Measurements from ENCODE around the gene PCSK5. TPM values are rescaled to one million over a fixed set of nuclear protein-coding genes. Genes with fewer than 3 reads are reported as not detected.
"Not testable (repeated sequence)": the region's sequence is repeated elsewhere in the genome, so short reads cannot be mapped to it uniquely, and the experiment has no call there.

PCSK5 gene
- total RNA-seq, 1 experiment from 2014 or later = 18.6 TPM

GRCh38 chr9:75896193-75896592, 5.7 kb downstream of the PCSK5 start:
- H3K9me3 ChIP-seq (replicated peaks) = 0 out of 2 replicates have a peak, but pooled peaks cover 3% of the 10 kb centered on the region
- H3K36me3 ChIP-seq = no peaks in the 10 kb centered on the region; the same call in 1 of the 2 replicates
- no peaks in the 10 kb centered on the region for H3K27me3 ChIP-seq
- no peak for DNase-seq
- H3K27ac ChIP-seq = no peak overlapping the region
- no peak overlapping the region for H3K4me3 ChIP-seq
- H3K4me1 ChIP-seq = 0 out of 2 replicates have a peak, but pooled peaks cover 5% of the 10 kb centered on the region

- H3K4me1 ChIP-seq = peaks cover 11% of the 10 kb centered on the region
- not testable (repeated sequence) for DNase-seq; H3K27me3 ChIP-seq; H3K4me3 ChIP-seq; H3K36me3 ChIP-seq; H3K9me3 ChIP-seq (replicated peaks); H3K27ac ChIP-seq
Measured at GRCh38 chr9:75900893-75901524, 10.5 kb downstream of the PCSK5 start.

- Histone ChIP-seq H3K9me3 (replicated peaks) (0 out of 2 replicates have a peak, but pooled peaks cover 3% of the 10 kb centered on the region), H3K36me3 (no peaks in the 10 kb centered on the region), H3K27ac (peak overlapping the region; percentile 73), H3K4me1 (peaks cover 18% of the 10 kb centered on the region), H3K4me3 (peak overlapping the region; percentile 12; the same call in 1 of the 2 replicates), H3K27me3 (no peaks in the 10 kb centered on the region)
- peak; percentile 70 to 75 for DNase-seq
Measured at GRCh38 chr9:75903785-75904360, 13.4 kb downstream of the PCSK5 start.

- Histone ChIP-seq H3K4me3 (no peak overlapping the region), H3K9me3 (replicated peaks) (0 out of 2 replicates have a peak, but pooled peaks cover 3% of the 10 kb centered on the region), H3K36me3 (no peaks in the 10 kb centered on the region), H3K4me1 (peaks cover 18% of the 10 kb centered on the region), H3K27me3 (no peaks in the 10 kb centered on the region), H3K27ac (peak overlapping the region; percentile 73)
- DNase-seq = no peak
Measured at GRCh38 chr9:75904364-75904763, 13.9 kb downstream of the PCSK5 start.

- Histone ChIP-seq H3K27ac (no peak overlapping the region), H3K27me3 (no peaks in the 10 kb centered on the region), H3K9me3 (replicated peaks) (no peaks in the 10 kb centered on the region), H3K4me3 (no peak overlapping the region), H3K36me3 (no peaks in the 10 kb centered on the region), H3K4me1 (peaks cover 18% of the 10 kb centered on the region)
- DNase-seq = peak in 1 of 2 experiments; percentile 44
Measured at GRCh38 chr9:75906531-75906930, 16.1 kb downstream of the PCSK5 start.

- DNase-seq = no peak
- peaks cover 18% of the 10 kb centered on the region for H3K4me1 ChIP-seq
- no peaks in the 10 kb centered on the region for H3K9me3 ChIP-seq (replicated peaks)
- no peaks in the 10 kb centered on the region for H3K27me3 ChIP-seq
- H3K36me3 ChIP-seq = no peaks in the 10 kb centered on the region
- no peak overlapping the region for H3K4me3 ChIP-seq
- no peak overlapping the region for H3K27ac ChIP-seq
Measured at GRCh38 chr9:75907329-75907728, 16.9 kb downstream of the PCSK5 start.

GRCh38 chr9:75907923-75908322, 17.4 kb downstream of the PCSK5 start:
- H3K27me3 ChIP-seq = no peaks in the 10 kb centered on the region
- no peaks in the 10 kb centered on the region for H3K36me3 ChIP-seq
- no peak overlapping the region for H3K4me3 ChIP-seq
- no peak for DNase-seq
- H3K4me1 ChIP-seq = peaks cover 18% of the 10 kb centered on the region
- no peak overlapping the region for H3K27ac ChIP-seq
- no peaks in the 10 kb centered on the region for H3K9me3 ChIP-seq (replicated peaks)

GRCh38 chr9:75909776-75910175, 19.3 kb downstream of the PCSK5 start:
- Histone ChIP-seq H3K36me3 (no peaks in the 10 kb centered on the region), H3K4me3 (no peak overlapping the region), H3K27me3 (no peaks in the 10 kb centered on the region), H3K27ac (no peak overlapping the region), H3K4me1 (peaks cover 7% of the 10 kb centered on the region; the same call in 1 of the 2 replicates), H3K9me3 (replicated peaks) (no peaks in the 10 kb centered on the region)
- peak; percentile 44 to 61 for DNase-seq

GRCh38 chr9:75910731-75911130, 20.3 kb downstream of the PCSK5 start:
- DNase-seq = no peak
- Histone ChIP-seq H3K4me3 (no peak overlapping the region), H3K9me3 (replicated peaks) (no peaks in the 10 kb centered on the region), H3K4me1 (peaks cover 7% of the 10 kb centered on the region; the same call in 1 of the 2 replicates), H3K36me3 (no peaks in the 10 kb centered on the region), H3K27me3 (no peaks in the 10 kb centered on the region), H3K27ac (no peak overlapping the region)

GRCh38 chr9:75911390-75911789, 20.9 kb downstream of the PCSK5 start:
- H3K9me3 ChIP-seq (replicated peaks) = no peaks in the 10 kb centered on the region
- H3K27me3 ChIP-seq = no peaks in the 10 kb centered on the region
- no peaks in the 10 kb centered on the region for H3K36me3 ChIP-seq
- no peak overlapping the region for H3K4me3 ChIP-seq
- peaks cover 4% of the 10 kb centered on the region; the same call in 1 of the 2 replicates for H3K4me1 ChIP-seq
- no peak overlapping the region for H3K27ac ChIP-seq
- DNase-seq = no peak

- no peak for DNase-seq
- no peaks in the 10 kb centered on the region for H3K4me1 ChIP-seq
- no peak overlapping the region for H3K27ac ChIP-seq
- no peaks in the 10 kb centered on the region for H3K9me3 ChIP-seq (replicated peaks)
- H3K36me3 ChIP-seq = no peaks in the 10 kb centered on the region
- no peaks in the 10 kb centered on the region for H3K27me3 ChIP-seq
- no peak overlapping the region for H3K4me3 ChIP-seq
Measured at GRCh38 chr9:75912951-75913350, 22.5 kb downstream of the PCSK5 start.

GRCh38 chr9:75914002-75914401, 23.5 kb downstream of the PCSK5 start:
- Histone ChIP-seq H3K36me3 (no peaks in the 10 kb centered on the region), H3K4me1 (no peaks in the 10 kb centered on the region), H3K9me3 (replicated peaks) (no peaks in the 10 kb centered on the region), H3K4me3 (no peak overlapping the region), H3K27ac (no peak overlapping the region), H3K27me3 (no peaks in the 10 kb centered on the region)
- no peak for DNase-seq

- no peak for DNase-seq
- Histone ChIP-seq H3K27ac (no peak overlapping the region), H3K9me3 (replicated peaks) (no peaks in the 10 kb centered on the region), H3K4me1 (no peaks in the 10 kb centered on the region), H3K4me3 (no peak overlapping the region), H3K27me3 (no peaks in the 10 kb centered on the region), H3K36me3 (no peaks in the 10 kb centered on the region)
Measured at GRCh38 chr9:75914883-75915452, 24.5 kb downstream of the PCSK5 start.

- Histone ChIP-seq H3K4me3 (no peak overlapping the region), H3K36me3 (no peaks in the 10 kb centered on the region), H3K27ac (no peak overlapping the region), H3K4me1 (no peaks in the 10 kb centered on the region), H3K9me3 (replicated peaks) (no peaks in the 10 kb centered on the region), H3K27me3 (no peaks in the 10 kb centered on the region)
- no peak for DNase-seq
Measured at GRCh38 chr9:75918154-75918553, 27.7 kb downstream of the PCSK5 start.

- Histone ChIP-seq H3K27ac (no peak overlapping the region), H3K27me3 (no peaks in the 10 kb centered on the region), H3K36me3 (no peaks in the 10 kb centered on the region)
Measured at GRCh38 chr9:75918909-75919308, 28.4 kb downstream of the PCSK5 start.

More at GRCh38 chr9:75918909-75919308, 28.4 kb downstream of the PCSK5 start:
- Histone ChIP-seq H3K4me3 (no peak overlapping the region), H3K4me1 (no peaks in the 10 kb centered on the region), H3K9me3 (replicated peaks) (no peaks in the 10 kb centered on the region)
- DNase-seq = no peak

All from SJCRH30 (cell line).